Measurements from ENCODE around the gene ACOX3. TPM values are rescaled to one million over a fixed set of nuclear protein-coding genes. Genes with fewer than 3 reads are reported as not detected.

Gene ACOX3
- polyA plus RNA-seq, 1 of the 3 experiments (the other 2 are of a cell fraction) = 8.4 TPM

DNA sequence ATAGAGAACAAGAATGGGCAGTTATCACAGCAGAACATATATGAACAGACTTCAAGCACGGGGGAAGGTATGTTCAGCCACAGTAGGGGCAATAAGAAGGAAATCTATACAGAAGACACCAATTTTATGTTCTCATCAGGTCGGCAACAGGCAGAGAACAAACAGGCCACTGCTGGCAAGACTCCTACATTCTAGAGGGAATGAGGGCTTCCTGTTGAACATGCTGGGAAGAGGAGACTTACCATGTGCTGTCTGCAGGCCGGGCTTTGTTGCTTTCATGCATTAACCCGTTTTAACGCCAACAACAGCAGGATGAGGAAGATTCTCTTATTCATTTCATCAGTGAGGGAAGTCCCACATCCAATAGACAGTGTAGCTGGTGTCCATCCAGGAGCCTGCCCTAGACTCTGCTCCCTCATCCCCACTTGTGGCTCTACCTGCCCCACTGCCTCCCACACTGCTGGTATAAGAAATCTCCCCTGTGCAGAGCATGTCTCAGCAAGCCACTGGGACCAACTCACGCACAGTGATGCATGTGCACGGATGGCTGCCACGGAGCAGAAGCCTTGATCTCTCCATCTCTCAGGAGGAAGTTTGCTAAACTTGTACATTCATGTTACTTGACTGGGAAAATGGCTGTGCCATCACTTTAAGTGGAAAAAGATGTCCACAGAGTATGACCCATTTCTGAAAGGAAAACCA lies 84.5 kb downstream of the ACOX3 start (continued):
- TF ChIP-seq GATA2 (CRISPR knock-in tag; IDR thresholded peaks at IDR 0.05) (no peak), FOSL2 (IDR thresholded peaks at IDR 0.05; ENCODE audit: borderline replicate concordance, low read depth) (no peak), RXRA (IDR thresholded peaks at IDR 0.05; ENCODE audit: borderline replicate concordance, low read depth) (no peak), NRF1 (IDR thresholded peaks at IDR 0.05; ENCODE audit: low read depth, low read length) (no peak)
- TF ChIP-seq, protein P1, sequence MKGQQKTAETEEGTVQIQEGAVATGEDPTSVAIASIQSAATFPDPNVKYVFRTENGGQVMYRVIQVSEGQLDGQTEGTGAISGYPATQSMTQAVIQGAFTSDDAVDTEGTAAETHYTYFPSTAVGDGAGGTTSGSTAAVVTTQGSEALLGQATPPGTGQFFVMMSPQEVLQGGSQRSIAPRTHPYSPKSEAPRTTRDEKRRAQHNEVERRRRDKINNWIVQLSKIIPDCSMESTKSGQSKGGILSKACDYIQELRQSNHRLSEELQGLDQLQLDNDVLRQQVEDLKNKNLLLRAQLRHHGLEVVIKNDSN (IDR thresholded peaks at IDR 0.05; ENCODE audit: borderline replicate concordance, low read depth) = no peak
- TF ChIP-seq, protein P2, sequence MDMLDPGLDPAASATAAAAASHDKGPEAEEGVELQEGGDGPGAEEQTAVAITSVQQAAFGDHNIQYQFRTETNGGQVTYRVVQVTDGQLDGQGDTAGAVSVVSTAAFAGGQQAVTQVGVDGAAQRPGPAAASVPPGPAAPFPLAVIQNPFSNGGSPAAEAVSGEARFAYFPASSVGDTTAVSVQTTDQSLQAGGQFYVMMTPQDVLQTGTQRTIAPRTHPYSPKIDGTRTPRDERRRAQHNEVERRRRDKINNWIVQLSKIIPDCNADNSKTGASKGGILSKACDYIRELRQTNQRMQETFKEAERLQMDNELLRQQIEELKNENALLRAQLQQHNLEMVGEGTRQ (IDR thresholded peaks at IDR 0.05; ENCODE audit: borderline replicate concordance, low read depth, low read length) = no peak
- TF ChIP-seq, protein P3, sequence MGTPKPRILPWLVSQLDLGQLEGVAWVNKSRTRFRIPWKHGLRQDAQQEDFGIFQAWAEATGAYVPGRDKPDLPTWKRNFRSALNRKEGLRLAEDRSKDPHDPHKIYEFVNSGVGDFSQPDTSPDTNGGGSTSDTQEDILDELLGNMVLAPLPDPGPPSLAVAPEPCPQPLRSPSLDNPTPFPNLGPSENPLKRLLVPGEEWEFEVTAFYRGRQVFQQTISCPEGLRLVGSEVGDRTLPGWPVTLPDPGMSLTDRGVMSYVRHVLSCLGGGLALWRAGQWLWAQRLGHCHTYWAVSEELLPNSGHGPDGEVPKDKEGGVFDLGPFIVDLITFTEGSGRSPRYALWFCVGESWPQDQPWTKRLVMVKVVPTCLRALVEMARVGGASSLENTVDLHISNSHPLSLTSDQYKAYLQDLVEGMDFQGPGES (IDR thresholded peaks at IDR 0.05; ENCODE audit: low read depth, low read length) = no peak

DNA sequence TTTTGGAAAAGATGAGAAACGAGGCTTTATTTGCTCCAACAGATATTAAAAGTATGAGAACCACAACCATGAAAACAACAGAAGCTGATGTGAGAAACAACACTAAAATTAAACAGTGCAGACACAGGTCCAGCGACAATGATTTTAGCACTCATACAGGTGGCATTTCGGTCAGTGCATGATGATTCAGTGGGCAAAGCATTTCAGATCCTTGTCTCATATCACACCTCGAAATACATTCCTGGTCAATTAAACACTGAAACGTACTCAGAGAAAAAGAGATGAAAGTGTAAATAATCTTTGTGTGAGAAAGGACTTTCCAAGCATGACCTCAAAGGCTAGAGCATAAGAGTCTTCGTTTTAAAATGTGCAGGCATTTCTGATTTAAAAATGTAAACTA lies 85.2 kb downstream of the ACOX3 start:
- Histone ChIP-seq H2AFZ (ENCODE audit: low read depth) (no peak overlapping the region), H3K79me2 (ENCODE audit: insufficient read depth) (no peaks in the 10 kb centered on the region), H3K4me2 (no peak overlapping the region), H3K9me3 (no peaks in the 10 kb centered on the region), H3K4me3 (ENCODE audit: low read depth in 2 of 2, low read length in 1 of 2) (no peak overlapping the region), H3F3A (replicated peaks; ENCODE audit: insufficient read depth) (peaks cover 3% of the 10 kb centered on the region), H3K36me3 (replicated peaks in 1 of 2; ENCODE audit: control insufficient read depth in 1 of 2, insufficient read depth in 2 of 2, low read length in 1 of 2) (no peaks in the 10 kb centered on the region), H4K20me1 (ENCODE audit: insufficient read depth) (no peaks in the 10 kb centered on the region), H3K9ac (no peak overlapping the region), H3K4me1 (ENCODE audit: control insufficient read depth in 1 of 2, insufficient read depth in 2 of 2, low read depth in 1 of 2, low read length in 1 of 2) (peaks cover 0 to 18% of the 10 kb centered on the region in 2 experiments; a peak in 2 of 4 replicates), H3K27me3 (ENCODE audit: insufficient read depth) (no peaks in the 10 kb centered on the region), H3K9me2 (no peaks in the 10 kb centered on the region), H3K27ac (ENCODE audit: low read depth in 2 of 2, low read length in 1 of 2) (peak overlapping the region in 1 of 2 experiments; percentile 75; a peak in 2 of 4 replicates)
- WGBS (ENCODE audit: low lambda C conversion rate) = 55% methylated on average over 6 of the region's 6 CpGs
- ChIA-PET CTCF (no interaction called here), POLR2A (no interaction called here)
- TF ChIP-seq, protein P1 (IDR thresholded peaks at IDR 0.05; ENCODE audit: borderline replicate concordance, low read depth) = no peak
- TF ChIP-seq CHD2 (IDR thresholded peaks at IDR 0.05; ENCODE audit: low read length, partially characterized antibody) = no peak
- TF ChIP-seq GATA2 (CRISPR knock-in tag; IDR thresholded peaks at IDR 0.05) = no peak
- TF ChIP-seq, protein P4, sequence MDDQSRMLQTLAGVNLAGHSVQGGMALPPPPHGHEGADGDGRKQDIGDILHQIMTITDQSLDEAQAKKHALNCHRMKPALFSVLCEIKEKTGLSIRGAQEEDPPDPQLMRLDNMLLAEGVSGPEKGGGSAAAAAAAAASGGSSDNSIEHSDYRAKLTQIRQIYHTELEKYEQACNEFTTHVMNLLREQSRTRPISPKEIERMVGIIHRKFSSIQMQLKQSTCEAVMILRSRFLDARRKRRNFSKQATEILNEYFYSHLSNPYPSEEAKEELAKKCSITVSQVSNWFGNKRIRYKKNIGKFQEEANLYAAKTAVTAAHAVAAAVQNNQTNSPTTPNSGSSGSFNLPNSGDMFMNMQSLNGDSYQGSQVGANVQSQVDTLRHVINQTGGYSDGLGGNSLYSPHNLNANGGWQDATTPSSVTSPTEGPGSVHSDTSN (IDR thresholded peaks at IDR 0.05) = no peak
- TF ChIP-seq NRF1 (IDR thresholded peaks at IDR 0.05; ENCODE audit: low read depth, low read length) = no peak
- no peak for TF ChIP-seq YY1 (IDR thresholded peaks at IDR 0.05; ENCODE audit: low read depth)
- no peak for TF ChIP-seq RXRA (IDR thresholded peaks at IDR 0.05; ENCODE audit: borderline replicate concordance, low read depth)
- no peak for TF ChIP-seq GABPA (IDR thresholded peaks at IDR 0.05; ENCODE audit: low read depth)
- no peak for TF ChIP-seq ELF1 (IDR thresholded peaks at IDR 0.05)
- TF ChIP-seq EZH2phosphoT487 (IDR thresholded peaks at IDR 0.05; ENCODE audit: borderline replicate concordance, low read depth) = no peak
- no peak for TF ChIP-seq RAD21 (IDR thresholded peaks at IDR 0.05; ENCODE audit: low read length)
- TF ChIP-seq NFIC (IDR thresholded peaks at IDR 0.05; ENCODE audit: borderline replicate concordance) = no peak
- DNase-seq = no peak
